ENCODE data around the gene CROCC2. TPM values are rescaled to one million over a fixed set of nuclear protein-coding genes. Genes with fewer than 3 reads are reported as not detected.

The CROCC2 gene
- polyA plus RNA-seq, 1 donor (not counting 4 experiments of a cell fraction or from before 2014, with no cell fraction given), result not detected

DNA sequence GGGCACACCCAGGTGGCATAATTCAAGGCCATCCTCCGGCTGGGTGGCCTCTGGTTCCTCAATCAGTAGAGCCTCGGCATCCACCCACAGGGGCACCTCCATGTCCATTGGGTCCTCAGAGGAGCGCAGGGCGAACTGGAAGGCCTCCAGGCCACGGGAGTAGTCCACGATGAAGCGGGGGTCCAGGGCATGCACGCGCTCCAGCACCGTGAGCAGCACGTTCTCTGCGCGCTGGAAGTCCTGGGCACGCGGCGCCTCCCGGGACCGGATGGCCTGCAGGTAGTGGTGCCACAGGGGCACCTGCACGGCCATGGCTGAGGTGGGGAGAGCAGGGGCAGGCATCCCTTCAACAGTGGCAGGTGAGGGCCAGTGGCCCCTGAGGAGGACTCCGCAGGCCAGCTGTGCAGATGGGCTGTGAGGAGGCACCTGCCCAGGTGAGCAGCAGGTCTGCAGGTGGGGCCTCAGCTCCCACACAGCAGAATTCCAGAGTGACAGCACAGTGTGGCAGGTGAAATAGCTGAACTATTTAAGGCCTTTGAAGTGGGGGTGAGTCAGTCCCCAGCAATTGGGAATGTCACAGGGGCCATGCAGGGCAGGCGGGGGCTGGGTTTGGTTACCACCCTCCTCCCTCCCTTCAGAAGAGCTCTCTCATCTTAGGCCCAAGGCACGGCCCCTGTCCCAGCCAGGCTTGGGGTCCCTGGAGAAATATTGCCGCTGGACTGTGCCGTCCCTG is 10.3 kb upstream of the CROCC2 start, which contains the start of gene MAB21L4:
MAB21L4 (minus strand) TSS at position 501 of the 733 bp plus-strand sequence; CDS start at position 342, 159 bp downstream.
- H3K4me2 ChIP-seq (ENCODE audit: control insufficient read depth, extremely low read depth, insufficient read depth, low read depth, low read length), result no peak within 1 kb of the TSS
- H3K27ac ChIP-seq (ENCODE audit: control insufficient read depth, insufficient read depth, low read length), result no peak within 1 kb of the TSS
- no peak within 1 kb of the TSS for H3K4me3 ChIP-seq (ENCODE audit: control insufficient read depth in 2 of 3, extremely low read depth in 1 of 3, insufficient read depth in 2 of 3, low read depth in 1 of 3, low read length in 3 of 3)
- peaks cover 19% of the 10 kb centered on the region for H3K27me3 ChIP-seq (ENCODE audit: control insufficient read depth, extremely low read depth, insufficient read depth, low read length)
- DNase-seq (ENCODE audit: low read depth, low spot score) (no peak), FAIRE-seq (no peak)
- H4K20me1 ChIP-seq (ENCODE audit: control insufficient read depth, extremely low read depth, insufficient read depth, low read length), result no peaks in the 10 kb centered on the region
- dilution Hi-C loops (cut with MboI; ENCODE audit: extremely low pct_ligation_motif_present, low sequenced_read_pairs), result no loop called here
- H3K9me1 ChIP-seq (ENCODE audit: control insufficient read depth, extremely low read depth, insufficient read depth, low read length), result no peaks in the 10 kb centered on the region
- H3K9ac ChIP-seq (ENCODE audit: control insufficient read depth, extremely low read depth, insufficient read depth, low read length), result no peak within 1 kb of the TSS
- no peaks in the 10 kb centered on the region for H3K9me3 ChIP-seq (ENCODE audit: control insufficient read depth, low read depth, low read length)
- TF ChIP-seq CTCF (optimal IDR thresholded peaks at IDR 0.05 in 1 of 3, IDR thresholded peaks at IDR 0.05 in 1 of 3, conservative IDR thresholded peaks at IDR 0.05 in 1 of 3; ENCODE audit: extremely low read depth in 1 of 3, insufficient read depth in 2 of 3, low read length in 3 of 3) (no peak), EZH2 (IDR thresholded peaks at IDR 0.05; ENCODE audit: low read length) (no peak)
- no peaks in the 10 kb centered on the region for H3K36me3 ChIP-seq (ENCODE audit: control insufficient read depth in 2 of 2, extremely low read depth in 1 of 2, insufficient read depth in 2 of 2, low read length in 2 of 2)
- H2AFZ ChIP-seq (ENCODE audit: control insufficient read depth, low read length), result no peak within 1 kb of the TSS
- no peaks in the 10 kb centered on the region for H3K79me2 ChIP-seq (ENCODE audit: control insufficient read depth, insufficient read depth, low read length)
- H3K4me1 ChIP-seq (ENCODE audit: control insufficient read depth, extremely low read depth, insufficient read depth, low read length), result peaks cover 25% of the 10 kb centered on the region

DNA sequence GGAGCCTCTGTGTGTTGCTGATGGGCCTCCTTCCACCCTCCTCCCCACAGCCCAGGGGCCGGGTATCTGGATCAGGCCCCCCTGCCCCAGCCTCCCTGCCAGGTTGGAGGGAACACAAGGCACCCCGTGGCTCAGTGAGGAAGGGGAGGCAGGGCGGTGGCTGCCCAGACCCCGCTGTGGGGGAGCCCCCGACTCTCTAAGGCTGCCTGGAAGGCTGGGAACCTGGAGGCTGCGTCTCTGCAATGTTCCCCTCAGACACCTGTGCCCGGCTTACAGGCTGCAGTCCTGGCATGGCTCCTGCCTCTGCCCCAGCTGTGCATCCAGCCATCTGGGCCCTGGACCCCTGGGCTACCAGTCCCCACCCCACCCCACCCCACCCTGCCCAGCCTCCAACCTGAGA is 9.7 kb upstream of the CROCC2 start:
- Histone ChIP-seq H3K4me1 (ENCODE audit: control insufficient read depth, extremely low read depth, insufficient read depth, low read length) (peaks cover 25% of the 10 kb centered on the region), H3K4me3 (ENCODE audit: control insufficient read depth in 2 of 3, extremely low read depth in 1 of 3, insufficient read depth in 2 of 3, low read depth in 1 of 3, low read length in 3 of 3) (no peak overlapping the region), H4K20me1 (ENCODE audit: control insufficient read depth, extremely low read depth, insufficient read depth, low read length) (no peaks in the 10 kb centered on the region), H3K27me3 (ENCODE audit: control insufficient read depth, extremely low read depth, insufficient read depth, low read length) (peaks cover 16% of the 10 kb centered on the region), H3K9me1 (ENCODE audit: control insufficient read depth, extremely low read depth, insufficient read depth, low read length) (no peaks in the 10 kb centered on the region), H3K9ac (ENCODE audit: control insufficient read depth, extremely low read depth, insufficient read depth, low read length) (no peak overlapping the region), H3K4me2 (ENCODE audit: control insufficient read depth, extremely low read depth, insufficient read depth, low read depth, low read length) (no peak overlapping the region), H2AFZ (ENCODE audit: control insufficient read depth, low read length) (no peak overlapping the region), H3K27ac (ENCODE audit: control insufficient read depth, insufficient read depth, low read length) (no peak overlapping the region), H3K36me3 (ENCODE audit: control insufficient read depth in 2 of 2, extremely low read depth in 1 of 2, insufficient read depth in 2 of 2, low read length in 2 of 2) (no peaks in the 10 kb centered on the region), H3K79me2 (ENCODE audit: control insufficient read depth, insufficient read depth, low read length) (no peaks in the 10 kb centered on the region), H3K9me3 (ENCODE audit: control insufficient read depth, low read depth, low read length) (no peaks in the 10 kb centered on the region)
- dilution Hi-C loops (cut with MboI; ENCODE audit: extremely low pct_ligation_motif_present, low sequenced_read_pairs), result no loop called here
- FAIRE-seq (no peak), DNase-seq (ENCODE audit: low read depth, low spot score) (no peak)
- TF ChIP-seq CTCF (optimal IDR thresholded peaks at IDR 0.05 in 1 of 3, IDR thresholded peaks at IDR 0.05 in 1 of 3, conservative IDR thresholded peaks at IDR 0.05 in 1 of 3; ENCODE audit: extremely low read depth in 1 of 3, insufficient read depth in 2 of 3, low read length in 3 of 3), result no peak
- TF ChIP-seq EZH2 (IDR thresholded peaks at IDR 0.05; ENCODE audit: low read length), result no peak

Data from keratinocyte (primary cell).